Nephron (organoid): ENCODE data around the gene VANGL1.

Experiments
- H3K27ac Mint-ChIP-seq, 3 experiments: 2 replicates each; pipeline ENCODE4 v1.8.0; 2020; ENCODE audit warnings: mixed read lengths in 3 of 3, mild to moderate bottlenecking in 2 of 3, moderate library complexity in 1 of 3
- H3K27me3 Mint-ChIP-seq: 2 replicates; pipeline ENCODE4 v1.8.0; 2021; ENCODE audit warnings: low read depth, mild to moderate bottlenecking, moderate library complexity, mixed read lengths
- H3K36me3 Mint-ChIP-seq: 2 replicates; pipeline ENCODE4 v1.8.0; 2020; ENCODE audit warnings: low read depth, mixed read lengths
- H3K4me1 Mint-ChIP-seq: 2 replicates; pipeline ENCODE4 v1.8.0; 2020; ENCODE audit warnings: mixed read lengths
- H3K4me3 Mint-ChIP-seq, 3 experiments: 2 replicates each; pipeline ENCODE4 v1.8.0; 2020; ENCODE audit warnings: mild to moderate bottlenecking in 3 of 3, mixed read lengths in 3 of 3, moderate library complexity in 2 of 3
- H3K9me3 Mint-ChIP-seq: 2 replicates; pipeline ENCODE4 v1.8.0; 2020; ENCODE audit warnings: mixed read lengths
- TF ChIP-seq, protein P1 (sequence below), 3 experiments: fragments of 200-600 bp; sonication (generic); IDR thresholded peaks; one replicate each; pipeline ENCODE4 v1.5.0; 2021; ENCODE audit warnings: antibody characterized with exemption in 3 of 3; ENCODE audit not compliant: unreplicated experiment in 3 of 3

VANGL1 gene

DNA sequence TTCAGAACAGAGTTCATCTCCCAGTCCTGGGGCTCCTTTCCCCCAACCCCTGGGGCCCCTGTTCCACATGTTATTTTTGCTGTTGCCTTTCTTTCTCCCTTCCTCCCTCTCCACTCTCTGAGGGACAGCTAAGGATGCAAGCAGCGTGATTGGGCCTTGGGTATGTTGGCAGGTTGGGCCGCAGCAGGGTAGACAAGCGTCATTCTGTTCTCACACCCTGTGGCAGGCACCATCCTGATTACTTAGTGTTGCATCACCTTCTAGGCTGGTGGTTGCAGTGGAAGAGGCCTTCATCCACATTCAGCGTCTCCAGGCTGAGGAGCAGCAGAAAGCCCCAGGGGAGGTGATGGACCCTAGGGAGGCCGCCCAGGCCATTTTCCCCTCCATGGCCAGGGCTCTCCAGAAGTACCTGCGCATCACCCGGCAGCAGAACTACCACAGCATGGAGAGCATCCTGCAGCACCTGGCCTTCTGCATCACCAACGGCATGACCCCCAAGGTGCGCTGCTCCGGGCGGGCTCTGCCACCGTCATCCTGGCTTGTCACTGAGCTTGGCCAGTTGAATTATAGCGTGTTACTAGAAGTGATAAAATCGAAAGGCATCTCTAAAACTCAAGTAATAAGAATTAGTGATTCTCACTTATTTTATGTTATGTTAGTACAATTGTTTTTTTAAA is 43.4 kb downstream of the VANGL1 start:
- Mint-ChIP-seq H3K36me3 (peaks cover 44% of the 10 kb centered on the region), H3K4me1 (peaks cover 1% of the 10 kb centered on the region), H3K4me3 (no peak overlapping the region), H3K9me3 (no peaks in the 10 kb centered on the region), H3K27ac (no peak overlapping the region), H3K27me3 (no peaks in the 10 kb centered on the region)
- TF ChIP-seq, protein P1, sequence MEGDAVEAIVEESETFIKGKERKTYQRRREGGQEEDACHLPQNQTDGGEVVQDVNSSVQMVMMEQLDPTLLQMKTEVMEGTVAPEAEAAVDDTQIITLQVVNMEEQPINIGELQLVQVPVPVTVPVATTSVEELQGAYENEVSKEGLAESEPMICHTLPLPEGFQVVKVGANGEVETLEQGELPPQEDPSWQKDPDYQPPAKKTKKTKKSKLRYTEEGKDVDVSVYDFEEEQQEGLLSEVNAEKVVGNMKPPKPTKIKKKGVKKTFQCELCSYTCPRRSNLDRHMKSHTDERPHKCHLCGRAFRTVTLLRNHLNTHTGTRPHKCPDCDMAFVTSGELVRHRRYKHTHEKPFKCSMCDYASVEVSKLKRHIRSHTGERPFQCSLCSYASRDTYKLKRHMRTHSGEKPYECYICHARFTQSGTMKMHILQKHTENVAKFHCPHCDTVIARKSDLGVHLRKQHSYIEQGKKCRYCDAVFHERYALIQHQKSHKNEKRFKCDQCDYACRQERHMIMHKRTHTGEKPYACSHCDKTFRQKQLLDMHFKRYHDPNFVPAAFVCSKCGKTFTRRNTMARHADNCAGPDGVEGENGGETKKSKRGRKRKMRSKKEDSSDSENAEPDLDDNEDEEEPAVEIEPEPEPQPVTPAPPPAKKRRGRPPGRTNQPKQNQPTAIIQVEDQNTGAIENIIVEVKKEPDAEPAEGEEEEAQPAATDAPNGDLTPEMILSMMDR (IDR thresholded peaks at IDR 0.05; ENCODE audit: unreplicated experiment in 3 of 3): no peak

DNA sequence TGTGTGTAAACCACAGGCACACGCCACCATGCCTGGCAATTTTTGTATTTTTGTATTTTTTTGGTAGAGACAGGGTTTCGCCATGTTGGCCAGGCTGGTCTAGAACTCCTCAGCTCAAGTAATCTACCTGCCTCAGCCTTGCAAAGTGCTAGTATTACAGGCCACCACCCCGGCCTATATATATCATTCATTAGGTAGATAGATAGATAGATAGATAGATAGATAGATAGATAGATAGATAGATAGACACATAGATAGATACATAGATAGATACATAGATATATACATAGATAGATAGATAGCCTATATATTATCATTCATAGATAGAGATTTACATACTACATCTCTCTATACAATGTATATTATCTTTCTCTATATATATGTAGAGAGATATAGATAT is 46.0 kb downstream of the VANGL1 start:
- peaks cover 54% of the 10 kb centered on the region for H3K36me3 Mint-ChIP-seq
- H3K27ac Mint-ChIP-seq: no peak overlapping the region
- H3K9me3 Mint-ChIP-seq: no peaks in the 10 kb centered on the region
- no peaks in the 10 kb centered on the region for H3K4me1 Mint-ChIP-seq
- H3K27me3 Mint-ChIP-seq: no peaks in the 10 kb centered on the region
- TF ChIP-seq, protein P1 (IDR thresholded peaks at IDR 0.05; ENCODE audit: unreplicated experiment in 3 of 3): no peak
- no peak overlapping the region for H3K4me3 Mint-ChIP-seq

DNA sequence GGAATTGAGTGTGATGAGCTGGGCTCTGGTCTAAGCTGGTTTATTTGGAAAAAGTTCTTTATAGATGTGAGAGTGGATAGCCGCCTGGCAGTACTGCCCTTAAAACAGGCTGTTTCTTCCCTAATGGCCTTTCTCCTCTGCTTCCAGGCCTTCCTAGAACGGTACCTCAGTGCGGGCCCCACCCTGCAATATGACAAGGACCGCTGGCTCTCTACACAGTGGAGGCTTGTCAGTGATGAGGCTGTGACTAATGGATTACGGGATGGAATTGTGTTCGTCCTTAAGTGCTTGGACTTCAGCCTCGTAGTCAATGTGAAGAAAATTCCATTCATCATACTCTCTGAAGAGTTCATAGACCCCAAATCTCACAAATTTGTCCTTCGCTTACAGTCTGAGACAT is 49.2 kb downstream of the VANGL1 start:
- no peaks in the 10 kb centered on the region for H3K4me1 Mint-ChIP-seq
- no peaks in the 10 kb centered on the region for H3K9me3 Mint-ChIP-seq
- H3K27ac Mint-ChIP-seq: no peak overlapping the region
- peaks cover 36% of the 10 kb centered on the region for H3K36me3 Mint-ChIP-seq
- no peak overlapping the region for H3K4me3 Mint-ChIP-seq
- TF ChIP-seq, protein P1 (IDR thresholded peaks at IDR 0.05; ENCODE audit: unreplicated experiment in 3 of 3): no peak
- no peaks in the 10 kb centered on the region for H3K27me3 Mint-ChIP-seq

DNA sequence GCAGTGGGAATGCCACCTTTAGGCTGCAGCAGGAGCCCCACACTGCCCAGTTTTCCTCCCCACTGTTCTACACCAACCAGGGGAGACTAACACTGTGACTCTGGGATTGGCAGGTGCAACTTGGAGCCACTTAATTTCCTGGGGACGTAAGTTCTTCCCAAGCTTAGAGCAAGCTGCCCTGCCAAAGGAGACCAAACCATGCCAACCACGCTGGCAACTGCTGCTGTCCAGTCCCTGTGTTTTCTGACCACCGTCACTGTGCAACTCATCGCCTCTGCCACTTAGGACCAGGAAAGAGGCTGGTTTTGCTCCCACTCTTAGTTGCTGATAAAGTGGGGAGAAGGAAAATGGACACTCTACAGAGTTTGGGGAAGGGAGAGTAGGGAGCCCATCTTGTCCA is 50.5 kb downstream of the VANGL1 start:
- no peaks in the 10 kb centered on the region for H3K9me3 Mint-ChIP-seq
- no peak overlapping the region for H3K4me3 Mint-ChIP-seq
- peaks cover 30% of the 10 kb centered on the region for H3K36me3 Mint-ChIP-seq
- no peak overlapping the region for H3K27ac Mint-ChIP-seq
- TF ChIP-seq, protein P1 (IDR thresholded peaks at IDR 0.05; ENCODE audit: unreplicated experiment in 3 of 3): no peak
- no peaks in the 10 kb centered on the region for H3K4me1 Mint-ChIP-seq
- no peaks in the 10 kb centered on the region for H3K27me3 Mint-ChIP-seq

DNA sequence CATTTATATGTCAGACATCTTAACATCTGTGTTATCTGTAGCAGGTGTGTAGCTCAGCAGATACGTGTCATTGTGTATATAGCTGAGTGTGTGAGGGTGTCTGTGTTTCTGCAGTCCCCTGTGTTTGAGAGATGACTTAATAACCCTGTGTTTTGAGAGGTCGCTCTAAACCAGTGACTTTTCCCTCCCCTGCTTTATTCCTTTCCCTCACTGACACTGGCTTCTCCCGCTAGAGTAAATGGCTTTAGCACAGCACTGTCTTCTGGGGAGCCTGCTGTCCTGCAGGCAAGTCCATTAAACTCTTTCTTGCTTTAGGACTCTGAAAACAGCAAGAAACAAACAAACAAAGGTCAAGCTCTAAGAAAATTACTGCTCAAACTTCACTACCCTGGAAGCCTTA is 53.0 kb downstream of the VANGL1 start:
- Mint-ChIP-seq H3K4me1 (no peaks in the 10 kb centered on the region), H3K27me3 (no peaks in the 10 kb centered on the region), H3K9me3 (no peaks in the 10 kb centered on the region), H3K27ac (peak overlapping the region in 2 of 3 experiments; percentile 33 to 39), H3K36me3 (peaks cover 28% of the 10 kb centered on the region), H3K4me3 (no peak overlapping the region)
- TF ChIP-seq, protein P1 (IDR thresholded peaks at IDR 0.05; ENCODE audit: unreplicated experiment in 3 of 3): no peak

DNA sequence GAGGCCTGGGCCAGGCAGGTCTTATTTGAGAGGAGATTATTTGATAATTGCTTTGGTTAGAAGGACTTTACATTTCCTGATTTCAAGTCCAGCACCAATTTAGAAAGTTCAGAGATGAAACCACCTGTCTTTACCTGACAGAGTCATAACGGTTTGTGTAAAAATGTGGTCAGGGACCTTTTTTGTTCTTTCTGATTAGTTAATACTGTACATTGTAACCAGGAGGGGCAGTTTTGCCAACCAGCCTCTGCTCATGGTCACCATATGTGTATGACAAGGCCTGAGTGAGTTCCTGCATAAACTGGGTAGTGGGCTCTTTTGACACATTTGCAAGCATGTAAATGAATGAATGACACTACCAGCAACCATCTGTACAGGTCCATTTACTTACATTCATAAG is 55.8 kb downstream of the VANGL1 start:
- no peak overlapping the region for H3K4me3 Mint-ChIP-seq
- H3K4me1 Mint-ChIP-seq: peaks cover under 1% of the 10 kb centered on the region
- H3K27ac Mint-ChIP-seq: no peak overlapping the region
- TF ChIP-seq, protein P1 (IDR thresholded peaks at IDR 0.05; ENCODE audit: unreplicated experiment in 3 of 3): no peak
- no peaks in the 10 kb centered on the region for H3K9me3 Mint-ChIP-seq
- peaks cover 9% of the 10 kb centered on the region for H3K27me3 Mint-ChIP-seq
- peaks cover 4% of the 10 kb centered on the region for H3K36me3 Mint-ChIP-seq
